ENCODE data around the gene CPLX3. TPM values are rescaled to one million over a fixed set of nuclear protein-coding genes. Genes with fewer than 3 reads are reported as not detected.

The CPLX3 gene
- total RNA-seq, 1 experiment from 2014 or later, result 0.21 TPM

GRCh38 chr15:74851960-74852359 is 25.5 kb downstream of the CPLX3 start:
- intact Hi-C loops (cut with micrococcal nuclease; ENCODE audit: unreplicated experiment), result no loop called here
- BruUV-seq (replicated peaks), result no TSS peak
- H3K4me3 Mint-ChIP-seq (ENCODE audit: low read depth, unreplicated experiment), result no peak overlapping the region
- CTCF ChIA-PET, result no interaction called here
- H3K4me1 Mint-ChIP-seq (ENCODE audit: low read depth, unreplicated experiment), result peaks cover 4% of the 10 kb centered on the region
- H3K27ac Mint-ChIP-seq (ENCODE audit: unreplicated experiment), result no peak overlapping the region
- no peak for TF ChIP-seq CTCF (IDR thresholded peaks at IDR 0.05; ENCODE audit: unreplicated experiment)
- no peaks in the 10 kb centered on the region for H3K27me3 Mint-ChIP-seq (ENCODE audit: unreplicated experiment)
- DNase-seq, result no peak
- H3K9me3 Mint-ChIP-seq (ENCODE audit: low read depth, unreplicated experiment), result no peaks in the 10 kb centered on the region
- peaks cover 43% of the 10 kb centered on the region for H3K36me3 Mint-ChIP-seq (ENCODE audit: insufficient read depth, unreplicated experiment)

DNA sequence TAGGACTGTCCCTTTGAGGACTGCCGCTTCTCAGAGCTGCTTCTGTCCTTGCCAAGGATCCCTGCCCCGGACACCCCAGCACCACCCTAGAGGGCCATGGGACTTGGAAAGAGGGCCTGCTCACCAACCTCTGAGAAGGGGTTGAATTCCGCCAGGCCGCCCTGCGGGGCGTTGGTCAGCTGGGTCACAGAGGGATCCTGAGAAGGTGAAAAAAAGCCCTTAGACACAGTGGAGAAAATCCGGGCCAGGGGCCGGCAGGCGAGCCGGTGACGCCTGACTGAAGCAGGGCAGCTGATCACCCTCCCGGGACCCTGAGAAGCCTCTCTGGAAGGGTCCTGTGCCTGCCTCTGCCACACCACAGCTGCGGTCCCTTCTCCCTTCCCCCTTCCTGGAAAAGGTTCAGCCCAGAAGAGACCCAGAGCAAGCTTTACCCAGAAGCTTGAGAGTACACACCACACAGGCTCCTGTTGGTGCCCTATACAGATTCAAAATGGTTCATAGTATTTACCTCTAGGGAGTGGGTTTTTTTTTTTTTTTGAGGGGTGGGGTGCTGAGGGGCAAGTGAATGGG is 28.1 kb downstream of the CPLX3 start:
- CTCF ChIA-PET, result no interaction called here
- H3K9me3 Mint-ChIP-seq (ENCODE audit: low read depth, unreplicated experiment), result no peaks in the 10 kb centered on the region
- H3K27me3 Mint-ChIP-seq (ENCODE audit: unreplicated experiment), result no peaks in the 10 kb centered on the region
- intact Hi-C loops (cut with micrococcal nuclease; ENCODE audit: unreplicated experiment), result no loop called here
- H3K4me3 Mint-ChIP-seq (ENCODE audit: low read depth, unreplicated experiment), result no peak overlapping the region
- no peak overlapping the region for H3K27ac Mint-ChIP-seq (ENCODE audit: unreplicated experiment)
- H3K36me3 Mint-ChIP-seq (ENCODE audit: insufficient read depth, unreplicated experiment), result peaks cover 24% of the 10 kb centered on the region
- TF ChIP-seq CTCF (IDR thresholded peaks at IDR 0.05; ENCODE audit: unreplicated experiment), result no peak
- no TSS peak for BruUV-seq (replicated peaks)
- no peak for DNase-seq
- peaks cover 30% of the 10 kb centered on the region for H3K4me1 Mint-ChIP-seq (ENCODE audit: low read depth, unreplicated experiment)

DNA sequence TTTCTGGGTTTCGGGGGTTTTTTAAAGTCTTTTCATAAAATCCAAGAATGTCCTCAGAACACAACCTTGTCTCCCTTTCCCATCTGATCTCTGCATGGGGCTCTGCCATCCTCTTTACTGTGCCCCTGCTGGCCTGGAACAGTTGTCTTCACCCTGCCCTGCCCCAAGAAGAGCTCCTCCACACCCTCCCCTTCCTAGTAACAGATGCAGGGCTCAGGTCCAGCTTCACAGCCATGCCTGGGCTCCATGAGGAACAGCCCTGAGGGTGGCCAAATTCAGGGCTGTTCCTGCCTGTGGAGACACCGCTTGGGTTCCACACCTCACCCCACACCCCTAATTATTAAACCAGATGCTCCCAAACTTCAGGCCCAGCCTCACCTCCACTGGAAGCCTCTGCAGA is 29.4 kb downstream of the CPLX3 start:
- no TSS peak for BruUV-seq (replicated peaks)
- intact Hi-C loops (cut with micrococcal nuclease; ENCODE audit: unreplicated experiment), result no loop called here

DNA sequence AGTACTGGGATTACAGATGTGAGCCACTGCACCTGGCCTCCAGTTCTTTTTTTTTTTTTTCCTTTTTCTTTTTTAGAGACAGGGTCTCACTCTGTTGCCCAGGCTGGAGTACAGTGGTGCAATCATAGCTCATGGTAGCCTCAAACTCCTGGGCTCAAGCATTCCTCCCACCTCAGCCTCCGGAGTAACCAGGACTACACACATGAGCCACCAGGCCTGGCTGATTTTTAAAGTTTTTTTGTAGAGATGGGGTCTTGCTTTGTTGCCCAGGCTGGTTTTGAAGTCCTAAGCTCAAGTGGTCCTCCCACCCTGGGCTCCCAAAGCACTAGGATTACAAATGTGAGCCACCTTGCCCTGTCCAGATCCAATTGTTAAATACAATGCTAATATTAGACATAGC is 30.1 kb downstream of the CPLX3 start:
- CTCF ChIA-PET, result interaction anchor here (0.7 to 1.6 kb wide), 2 partner anchors 14 to 76 kb away, joined by 3 to 5 read pairs; partner anchors contain the start of gene ULK3
- peaks cover 27% of the 10 kb centered on the region for H3K36me3 Mint-ChIP-seq (ENCODE audit: insufficient read depth, unreplicated experiment)
- peak overlapping the region; percentile 41 for H3K27ac Mint-ChIP-seq (ENCODE audit: unreplicated experiment)
- DNase-seq, result no peak
- no peaks in the 10 kb centered on the region for H3K9me3 Mint-ChIP-seq (ENCODE audit: low read depth, unreplicated experiment)
- peaks cover 30% of the 10 kb centered on the region for H3K4me1 Mint-ChIP-seq (ENCODE audit: low read depth, unreplicated experiment)
- intact Hi-C loops (cut with micrococcal nuclease; ENCODE audit: unreplicated experiment), result no loop called here
- no TSS peak for BruUV-seq (replicated peaks)
- no peak for TF ChIP-seq CTCF (IDR thresholded peaks at IDR 0.05; ENCODE audit: unreplicated experiment)
- H3K27me3 Mint-ChIP-seq (ENCODE audit: unreplicated experiment), result no peaks in the 10 kb centered on the region
- H3K4me3 Mint-ChIP-seq (ENCODE audit: low read depth, unreplicated experiment), result no peak overlapping the region

More for the DNA sequence above, 29.4 kb downstream of the CPLX3 start:
- no peak overlapping the region for H3K27ac Mint-ChIP-seq (ENCODE audit: unreplicated experiment)
- H3K27me3 Mint-ChIP-seq (ENCODE audit: unreplicated experiment), result no peaks in the 10 kb centered on the region
- no peak for TF ChIP-seq CTCF (IDR thresholded peaks at IDR 0.05; ENCODE audit: unreplicated experiment)
- H3K9me3 Mint-ChIP-seq (ENCODE audit: low read depth, unreplicated experiment), result no peaks in the 10 kb centered on the region
- no peak overlapping the region for H3K4me3 Mint-ChIP-seq (ENCODE audit: low read depth, unreplicated experiment)
- peaks cover 30% of the 10 kb centered on the region for H3K4me1 Mint-ChIP-seq (ENCODE audit: low read depth, unreplicated experiment)
- DNase-seq, result no peak
- CTCF ChIA-PET, result interaction anchor here (0.7 kb wide), 2 partner anchors 64 to 77 kb away, joined by 5 to 7 read pairs; no protein-coding TSS in a partner anchor
- H3K36me3 Mint-ChIP-seq (ENCODE audit: insufficient read depth, unreplicated experiment), result peaks cover 24% of the 10 kb centered on the region

Data from Calu3 (cell line).